Measurements from ENCODE around the gene NME1.

The NME1 gene

GRCh38 chr17:51189162-51189561, 35.8 kb downstream of the NME1 start:
- DNase-seq (ENCODE audit: low spot score): no peak

- DNase-seq (ENCODE audit: low spot score): no peak
These were observed 36.3 kb downstream of the NME1 start for GRCh38 chr17:51189628-51190027.

GRCh38 chr17:51191895-51192294, 38.5 kb downstream of the NME1 start:
- no peak for DNase-seq (ENCODE audit: low spot score)

GRCh38 chr17:51197754-51198153, 44.4 kb downstream of the NME1 start:
- DNase-seq (ENCODE audit: low spot score): no peak

GRCh38 chr17:51200295-51200694, 46.9 kb downstream of the NME1 start:
- no peak for DNase-seq (ENCODE audit: low spot score)

- no peak for DNase-seq (ENCODE audit: low spot score)
These were observed 47.5 kb downstream of the NME1 start for GRCh38 chr17:51200846-51201245.

- DNase-seq (ENCODE audit: low spot score): no peak
These were observed 50.5 kb downstream of the NME1 start for GRCh38 chr17:51203838-51204237.

Data from Ammon's horn (tissue), 1 donor.